ENCODE results near the gene MAU2.

DNA sequence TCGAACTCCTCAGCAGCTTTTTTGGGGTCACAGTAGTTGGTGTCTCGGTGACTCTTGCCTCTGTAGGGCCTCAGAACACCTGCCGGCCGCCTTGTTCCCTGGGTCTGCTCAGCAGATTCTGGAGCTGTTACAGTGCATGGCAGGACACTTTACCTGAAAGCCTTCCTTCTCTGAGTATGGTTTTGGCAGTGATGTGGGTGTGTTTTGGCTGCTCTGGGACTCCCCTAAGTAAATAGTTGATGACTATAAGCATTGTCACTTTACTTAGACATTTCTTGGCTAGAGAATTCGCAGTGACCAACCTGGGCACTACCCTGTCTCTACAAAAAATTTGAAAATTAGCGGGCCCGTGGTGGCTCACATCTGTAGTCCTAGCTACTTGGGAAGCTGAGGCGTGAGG is 7.0 kb downstream of the MAU2 start:
- no peak for TF ChIP-seq POLR2A (IDR thresholded peaks at IDR 0.05; ENCODE audit: low read depth, low read length)
- no peak for TF ChIP-seq POLR2AphosphoS5 (IDR thresholded peaks at IDR 0.05; ENCODE audit: low read depth, low read length)
- no peak for TF ChIP-seq TAF1 (IDR thresholded peaks at IDR 0.05; ENCODE audit: low read depth, low read length)
- no peak for TF ChIP-seq POU2F2 (IDR thresholded peaks at IDR 0.05; ENCODE audit: low read depth, low read length)
- TF ChIP-seq SPI1 (IDR thresholded peaks at IDR 0.05; ENCODE audit: low read depth, low read length): no peak

Measured in GM12891 (cell line).